Pancreas (tissue), 10 donors: ENCODE data around the gene ATP1A4. TPM values are rescaled to one million over a fixed set of nuclear protein-coding genes. Genes with fewer than 3 reads are reported as not detected.

Experiments
- ATAC-seq, 4 donors: fragments of 200-7000 bp; cut with Tn5 transposase; one replicate each; pipeline versions ENCODE4 v1.8.0 to v1.9.1; 2020; ENCODE audit warnings: mild to moderate bottlenecking in 4 of 4, moderate library complexity in 4 of 4
- DNase-seq, 6 donors: peaks; one replicate each; pipeline ENCODE4 v3.0.0-alpha.2; 2020
- FAIRE-seq: peaks from 2 replicates; lab custom pipeline; 2012; peaks lifted over from hg19 to GRCh38; lab: Jason Lieb, UNC
- H3K27ac ChIP-seq, 4 donors: fragments of 200-600 bp; sonication (generic); 1 replicate in 3 of 4; 2 replicates in 1 of 4; pipeline versions ENCODE4 v1.5.0 to v1.8.0; 2020
- H3K27me3 ChIP-seq, 4 donors: fragments of 200-600 bp; one replicate each; pipeline ENCODE4 v1.8.0; 2021
- H3K36me3 ChIP-seq, 3 donors: fragments of 200-600 bp; sonication (generic) in 1 of 3; one replicate each; pipeline versions ENCODE4 v1.5.0 to v1.8.0; 2020 to 2021
- H3K4me1 ChIP-seq, 3 donors: fragments of 200-600 bp; one replicate each; pipeline ENCODE4 v1.8.0; 2021
- H3K4me3 ChIP-seq, 4 donors: fragments of 200-600 bp; sonication (generic) in 2 of 4; one replicate each; pipeline versions ENCODE4 v1.5.0 to v1.8.0; 2020 to 2021
- H3K9me3 ChIP-seq, 4 donors: fragments of 200-600 bp; one replicate each; pipeline ENCODE4 v1.8.0; 2021
- WGBS, 2 donors: extraction: QIAGEN DNeasy Blood & Tissue Kit; methylation state at CpG; one replicate each; pipeline ENCODE4 v1.1.7; 2013; 5-methylcytosine and 5-hydroxymethylcytosine counted together
- intact Hi-C, 3 donors: fragments of 100-400 bp; cut with DNase I; formaldehyde crosslinking; loops; one replicate each; pipeline versions ENCODE4 v1.11.1 to v1.14.2; 2022
- polyA plus RNA-seq, 2 donors: library from polyadenylated mRNA; stranded (reverse); fragments of 200-250 nt; gene quantifications; one replicate each; pipeline ENCODE4 v1.2.3, GENCODE V29; 2013
- total RNA-seq, 6 donors: library from RNA; stranded (reverse); fragmentation: NEBNext Ultra II Directional in 4 of 6; extraction: Animal tissue kit (Norgen Biotek cat#: 25700) in 4 of 6; gene quantifications; one replicate each; pipeline versions ENCODE4 v1.2.1 to v1.2.4, GENCODE V29; 2021 to 2023
- TF ChIP-seq, protein P1 (sequence below), 4 donors: fragments of 200-600 bp; sonication (generic) in 3 of 4; IDR thresholded peaks; one replicate each; pipeline versions ENCODE4 v1.5.0 to v1.8.0; 2021; ENCODE audit warnings: antibody characterized with exemption in 4 of 4
- donor health status: healthy with polysubstance abuse.
- donor health status: DM: no; HTN: no; CAD: no; lungs with moderate emphysema.
- donor health status: DM: no; HTN: no; CAD: no.
- donor health status: control.
- donor health status: control.
- donor health status: Bipolar disorder and iron deficiency.
- donor health status: DM: yes; HTN: yes; CAD: no.
- donor health status: DM: no; HTN: no; CAD: no.
- donor health status: DM: no; HTN: no; CAD: no.
- donor health status: DM: yes; HTN: yes; CAD: no.

The ATP1A4 gene
- total and polyA plus RNA-seq, 8 donors = not detected

- no peak overlapping the region for H3K4me3 ChIP-seq
- H3K9me3 ChIP-seq = no peaks in the 10 kb centered on the region
- FAIRE-seq (no peak), DNase-seq (no peak), ATAC-seq (no peak)
- H3K27ac ChIP-seq = no peak overlapping the region
- H3K4me1 ChIP-seq = no peaks in the 10 kb centered on the region
- TF ChIP-seq, protein P1, sequence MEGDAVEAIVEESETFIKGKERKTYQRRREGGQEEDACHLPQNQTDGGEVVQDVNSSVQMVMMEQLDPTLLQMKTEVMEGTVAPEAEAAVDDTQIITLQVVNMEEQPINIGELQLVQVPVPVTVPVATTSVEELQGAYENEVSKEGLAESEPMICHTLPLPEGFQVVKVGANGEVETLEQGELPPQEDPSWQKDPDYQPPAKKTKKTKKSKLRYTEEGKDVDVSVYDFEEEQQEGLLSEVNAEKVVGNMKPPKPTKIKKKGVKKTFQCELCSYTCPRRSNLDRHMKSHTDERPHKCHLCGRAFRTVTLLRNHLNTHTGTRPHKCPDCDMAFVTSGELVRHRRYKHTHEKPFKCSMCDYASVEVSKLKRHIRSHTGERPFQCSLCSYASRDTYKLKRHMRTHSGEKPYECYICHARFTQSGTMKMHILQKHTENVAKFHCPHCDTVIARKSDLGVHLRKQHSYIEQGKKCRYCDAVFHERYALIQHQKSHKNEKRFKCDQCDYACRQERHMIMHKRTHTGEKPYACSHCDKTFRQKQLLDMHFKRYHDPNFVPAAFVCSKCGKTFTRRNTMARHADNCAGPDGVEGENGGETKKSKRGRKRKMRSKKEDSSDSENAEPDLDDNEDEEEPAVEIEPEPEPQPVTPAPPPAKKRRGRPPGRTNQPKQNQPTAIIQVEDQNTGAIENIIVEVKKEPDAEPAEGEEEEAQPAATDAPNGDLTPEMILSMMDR (IDR thresholded peaks at IDR 0.05) = no peak
- H3K27me3 ChIP-seq = no peaks in the 10 kb centered on the region
- H3K36me3 ChIP-seq = no peaks in the 10 kb centered on the region
- 39 to 47% methylated on average over 12 of the region's 12 CpGs for WGBS, 2 donors
- intact Hi-C loops = no loop called here
Observed at GRCh38 chr1:160116283-160117147, 34.9 kb upstream of the ATP1A4 start.

GRCh38 chr1:160117300-160117699 is 34.1 kb upstream of the ATP1A4 start:
- H3K27me3 ChIP-seq = no peaks in the 10 kb centered on the region
- ATAC-seq (no peak), FAIRE-seq (no peak), DNase-seq (no peak)
- H3K9me3 ChIP-seq = no peaks in the 10 kb centered on the region
- H3K36me3 ChIP-seq = no peaks in the 10 kb centered on the region
- no peak overlapping the region for H3K4me3 ChIP-seq
- WGBS, 2 donors = 0 to 15% methylated on average over 1 of the region's 1 CpG
- no peaks in the 10 kb centered on the region for H3K4me1 ChIP-seq
- no peak overlapping the region for H3K27ac ChIP-seq
- intact Hi-C loops = no loop called here
- TF ChIP-seq, protein P1 (IDR thresholded peaks at IDR 0.05) = no peak

DNA sequence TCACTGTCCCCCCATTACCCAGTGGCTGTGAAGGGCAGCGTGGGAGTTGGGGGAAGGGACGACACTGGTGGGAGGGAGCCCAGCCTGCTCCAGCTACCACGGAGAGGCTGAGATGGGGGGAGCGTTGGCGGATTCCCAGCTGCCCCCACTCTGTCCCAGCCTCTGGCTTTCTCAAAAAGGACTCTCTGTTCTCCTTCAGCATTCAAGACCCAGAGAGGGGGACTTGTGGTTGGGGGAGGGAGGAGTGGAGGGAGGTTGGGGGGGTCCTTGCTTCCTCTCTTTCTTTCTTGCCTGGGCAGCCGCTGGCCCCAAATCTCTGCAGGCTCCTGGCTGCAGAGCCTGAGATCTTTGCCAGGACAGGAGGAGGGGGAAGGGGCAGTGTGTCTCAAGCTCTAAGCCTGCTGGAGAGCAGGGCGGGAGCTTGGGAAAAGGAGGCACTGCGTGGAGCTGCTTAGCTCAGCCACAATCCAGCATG is 33.7 kb upstream of the ATP1A4 start:
- Histone ChIP-seq H3K36me3 (no peaks in the 10 kb centered on the region), H3K27me3 (no peaks in the 10 kb centered on the region), H3K4me3 (no peak overlapping the region), H3K27ac (no peak overlapping the region), H3K9me3 (no peaks in the 10 kb centered on the region), H3K4me1 (no peaks in the 10 kb centered on the region)
- DNase-seq = no peak
- intact Hi-C loops = no loop called here
- ATAC-seq = peak in 3 of 4 donors; percentile 49 to 71 (median 60)
- WGBS, 2 donors = 24 to 28% methylated on average over 8 of the region's 8 CpGs
- TF ChIP-seq, protein P1 (IDR thresholded peaks at IDR 0.05) = no peak
- FAIRE-seq = no peak

GRCh38 chr1:160118928-160119327 is 32.5 kb upstream of the ATP1A4 start:
- Histone ChIP-seq H3K9me3 (no peaks in the 10 kb centered on the region), H3K36me3 (no peaks in the 10 kb centered on the region), H3K4me3 (no peak overlapping the region), H3K4me1 (no peaks in the 10 kb centered on the region), H3K27me3 (no peaks in the 10 kb centered on the region), H3K27ac (no peak overlapping the region)
- TF ChIP-seq, protein P1 (IDR thresholded peaks at IDR 0.05) = no peak
- FAIRE-seq = no peak
- intact Hi-C loops = no loop called here
- DNase-seq = no peak
- 83 to 86% methylated on average over 3 of the region's 3 CpGs for WGBS, 2 donors
- ATAC-seq = no peak

DNA sequence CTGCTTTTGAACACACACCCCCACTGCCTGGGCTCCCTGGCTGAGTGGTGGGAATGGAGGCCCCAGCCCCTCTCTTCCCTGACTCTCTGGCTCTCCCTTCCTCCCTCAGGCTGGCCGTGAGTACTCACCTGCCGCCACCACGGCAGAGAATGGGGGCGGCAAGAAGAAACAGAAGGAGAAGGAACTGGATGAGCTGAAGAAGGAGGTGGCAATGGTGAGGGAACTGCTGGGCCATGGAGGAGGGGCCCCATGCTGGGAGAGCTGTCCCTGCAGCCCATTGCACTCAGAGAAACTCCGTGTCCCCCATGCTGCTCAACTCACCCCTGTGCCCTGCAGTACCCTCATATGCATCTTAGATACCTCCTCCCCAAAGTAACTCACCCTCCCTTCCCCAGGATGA is 30.6 kb upstream of the ATP1A4 start:
- Histone ChIP-seq H3K27me3 (no peaks in the 10 kb centered on the region), H3K9me3 (no peaks in the 10 kb centered on the region), H3K36me3 (no peaks in the 10 kb centered on the region), H3K4me1 (no peaks in the 10 kb centered on the region), H3K4me3 (no peak overlapping the region), H3K27ac (no peak overlapping the region)
- FAIRE-seq (no peak), DNase-seq (no peak), ATAC-seq (no peak)
- TF ChIP-seq, protein P1 (IDR thresholded peaks at IDR 0.05) = no peak
- WGBS, 2 donors = 87% methylated on average over 5 of the region's 5 CpGs
- intact Hi-C loops = no loop called here
